WTC11 (cell line): ENCODE measurements around the gene MRPL23. TPM values are rescaled to one million over a fixed set of nuclear protein-coding genes. Genes with fewer than 3 reads are reported as not detected.

ENCODE experiments used
- ATAC-seq: fragments of 200-7000 bp; cut with Tn5 transposase; 2 replicates; pipeline ENCODE4 v1.10.0; 2021; ENCODE audit warnings: mild to moderate bottlenecking, moderate library complexity
- CTCF ChIA-PET: fragments of 300-600 bp; sonication (Branson Sonifier 250); formaldehyde crosslinking; loops from one replicate; lab custom pipeline; 2021; ENCODE audit warnings: antibody characterized with exemption; lab: Charles Lee
- POLR2A ChIA-PET: fragments of 350-600 bp; sonication (Branson Sonifier 250); formaldehyde crosslinking; loops from one replicate; lab custom pipeline; 2021; ENCODE audit warnings: antibody characterized with exemption; lab: Charles Lee
- DNase-seq: peaks from one replicate; pipeline ENCODE4 v3.0.0; 2021; ENCODE audit warnings: low spot score
- H3K27ac Mint-ChIP-seq: 2 replicates; pipeline ENCODE4 v1.8.0; 2021; ENCODE audit warnings: mixed read lengths
- H3K27me3 Mint-ChIP-seq: 2 replicates; pipeline ENCODE4 v1.8.0; 2021; ENCODE audit warnings: low read depth, mild to moderate bottlenecking, moderate library complexity, mixed read lengths
- H3K36me3 Mint-ChIP-seq: 2 replicates; pipeline ENCODE4 v1.8.0; 2021; ENCODE audit warnings: mixed read lengths
- H3K4me1 Mint-ChIP-seq: 2 replicates; pipeline ENCODE4 v1.8.0; 2022; ENCODE audit warnings: mixed read lengths
- H3K4me3 Mint-ChIP-seq: 2 replicates; pipeline ENCODE4 v1.8.0; 2021; ENCODE audit warnings: mild to moderate bottlenecking, moderate library complexity, mixed read lengths
- H3K9me3 Mint-ChIP-seq: 2 replicates; pipeline ENCODE4 v1.8.0; 2021; ENCODE audit warnings: mixed read lengths
- ATF1 ChIP-seq: sonication (generic); formaldehyde crosslinking; IDR thresholded peaks from 2 replicates; pipeline ENCODE4 v1.8.1; 2023; ENCODE audit warnings: mild to moderate bottlenecking, moderate library complexity, missing genetic modification reagents
- EMX1 ChIP-seq: fragments of 250-450 bp; sonication (Bioruptor Pico); IDR thresholded peaks from 2 replicates; pipeline ENCODE4 v1.8.0; 2021; ENCODE audit warnings: mild to moderate bottlenecking
- GRHL2 ChIP-seq: fragments of 250-450 bp; sonication (Bioruptor Pico); IDR thresholded peaks from 2 replicates; pipeline ENCODE4 v1.8.0; 2022; ENCODE audit warnings: mild to moderate bottlenecking, moderate library complexity; ENCODE audit not compliant: insufficient replicate concordance, severe bottlenecking
- GTF2I ChIP-seq: fragments of 250-450 bp; sonication (Bioruptor Pico); conservative IDR thresholded peaks from 2 replicates; pipeline ENCODE4 v1.4.0; 2021; ENCODE audit warnings: mild to moderate bottlenecking
- HMGA2 ChIP-seq: fragments of 250-450 bp; sonication (Bioruptor Pico); IDR thresholded peaks from 2 replicates; pipeline ENCODE4 v1.4.0; 2021; ENCODE audit warnings: mild to moderate bottlenecking, moderate library complexity
- NFATC4 ChIP-seq: fragments of 250-450 bp; sonication (Bioruptor Pico); IDR thresholded peaks from 2 replicates; pipeline ENCODE4 v1.9.0; 2021; ENCODE audit warnings: mild to moderate bottlenecking
- NFE2L1 ChIP-seq: sonication (generic); formaldehyde crosslinking; IDR thresholded peaks from 2 replicates; pipeline ENCODE4 v1.8.1; 2023; ENCODE audit warnings: missing genetic modification reagents
- NR1H2 ChIP-seq: sonication (generic); formaldehyde crosslinking; IDR thresholded peaks from 2 replicates; pipeline ENCODE4 v1.9.0; 2021; ENCODE audit warnings: mild to moderate bottlenecking, moderate library complexity, missing genetic modification reagents
- OVOL2 ChIP-seq: fragments of 250-450 bp; sonication (Bioruptor Pico); IDR thresholded peaks from 2 replicates; pipeline ENCODE4 v1.9.0; 2021; ENCODE audit warnings: mild to moderate bottlenecking, borderline replicate concordance
- PRRX2 ChIP-seq: fragments of 250-450 bp; sonication (Bioruptor Pico); IDR thresholded peaks from 2 replicates; pipeline ENCODE4 v1.8.0; 2021; ENCODE audit warnings: mild to moderate bottlenecking
- SMAD3 ChIP-seq: sonication (generic); formaldehyde crosslinking; IDR thresholded peaks from 2 replicates; pipeline ENCODE4 v1.8.0; 2022; ENCODE audit warnings: missing genetic modification reagents, mild to moderate bottlenecking, borderline replicate concordance
- SP1 ChIP-seq: sonication (generic); formaldehyde crosslinking; conservative IDR thresholded peaks from 2 replicates; pipeline ENCODE4 v1.8.1; 2022; ENCODE audit warnings: missing genetic modification reagents
- TEAD4 ChIP-seq: sonication (generic); formaldehyde crosslinking; IDR thresholded peaks from 2 replicates; pipeline ENCODE4 v1.8.0; 2022; ENCODE audit warnings: mild to moderate bottlenecking, missing genetic modification reagents
- TP53 ChIP-seq: sonication (generic); formaldehyde crosslinking; IDR thresholded peaks from 2 replicates; pipeline ENCODE4 v1.8.1; 2023; ENCODE audit warnings: mild to moderate bottlenecking, missing genetic modification reagents
- ZNF396 ChIP-seq: fragments of 250-450 bp; sonication (Bioruptor Pico); IDR thresholded peaks from 2 replicates; pipeline ENCODE4 v1.8.0; 2021; ENCODE audit warnings: mild to moderate bottlenecking, moderate library complexity, borderline replicate concordance
- ZNF416 ChIP-seq: fragments of 250-450 bp; sonication (Bioruptor Pico); IDR thresholded peaks from 2 replicates; pipeline ENCODE4 v1.9.0; 2021; ENCODE audit warnings: mild to moderate bottlenecking, inconsistent platforms
- total RNA-seq: library from RNA; stranded (reverse); gene quantifications from 3 replicates; pipeline ENCODE4 v1.2.3, GENCODE V29; 2021
- TF ChIP-seq, protein P1 (sequence below): sonication (generic); formaldehyde crosslinking; IDR thresholded peaks from 2 replicates; pipeline ENCODE4 v1.8.1; 2022; ENCODE audit warnings: low read depth, missing genetic modification reagents, borderline replicate concordance
- TF ChIP-seq, protein P2 (sequence below): fragments of 250-450 bp; sonication (Bioruptor Pico); IDR thresholded peaks from 2 replicates; pipeline ENCODE4 v1.8.0; 2021; ENCODE audit warnings: mild to moderate bottlenecking
- TF ChIP-seq, protein P3 (sequence below): sonication (generic); formaldehyde crosslinking; IDR thresholded peaks from 2 replicates; pipeline ENCODE4 v1.8.0; 2022; ENCODE audit warnings: mild to moderate bottlenecking, missing genetic modification reagents
- TF ChIP-seq, protein P4 (sequence below): fragments of 250-450 bp; sonication (Bioruptor Pico); IDR thresholded peaks from 2 replicates; pipeline ENCODE4 v1.9.0; 2021; ENCODE audit warnings: mild to moderate bottlenecking
- TF ChIP-seq, protein P5 (sequence below): sonication (generic); formaldehyde crosslinking; IDR thresholded peaks from 2 replicates; pipeline ENCODE4 v1.8.0; 2022; ENCODE audit warnings: mild to moderate bottlenecking, missing genetic modification reagents

The MRPL23 gene
- total RNA-seq, 1 experiment from 2014 or later = 73.0 TPM

DNA sequence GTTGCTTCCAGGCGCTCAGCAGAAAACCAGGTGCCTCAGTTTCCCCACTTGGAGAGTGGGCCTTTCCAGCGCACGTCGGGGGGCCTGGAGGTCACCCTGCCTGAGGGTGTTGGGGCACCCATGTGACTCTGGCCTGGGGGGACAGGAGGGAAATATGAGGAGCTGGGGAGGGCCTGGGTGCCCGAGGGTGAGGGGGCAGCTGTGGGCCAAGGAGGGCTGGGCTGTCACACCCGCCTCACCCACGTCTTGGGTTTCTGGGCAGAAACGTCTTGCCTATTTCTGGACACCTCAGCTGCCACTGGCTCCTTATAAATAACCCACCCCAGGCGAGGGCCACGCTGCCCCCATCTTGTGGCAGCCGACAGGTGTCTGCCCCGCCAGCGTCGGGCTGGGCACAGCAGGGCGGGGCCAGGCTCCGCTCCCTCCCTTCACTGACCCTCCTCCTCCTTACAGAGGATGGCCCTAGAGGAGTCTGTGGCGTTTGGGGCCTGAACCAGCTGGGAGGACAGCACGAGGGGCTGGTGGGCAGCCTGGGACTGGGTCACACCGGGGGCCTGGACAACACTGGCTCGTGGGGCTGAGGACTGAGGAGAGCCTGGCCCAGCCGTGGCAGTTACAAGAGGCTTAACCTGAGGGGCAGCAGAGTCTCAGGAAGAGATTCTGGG lies 26.1 kb upstream of the MRPL23 start:
- H3K4me3 Mint-ChIP-seq = no peak overlapping the region
- ATAC-seq (peak; percentile 14; the same call in 1 of the 2 replicates), DNase-seq (no peak)
- H3K9me3 Mint-ChIP-seq = no peaks in the 10 kb centered on the region
- ChIA-PET POLR2A (no interaction called here), CTCF (interaction anchor here (0.6 to 2.6 kb wide), 15 partner anchors 14 to 268 kb away, joined by 3 to 27 read pairs (median 4); no protein-coding TSS in a partner anchor)
- no peaks in the 10 kb centered on the region for H3K36me3 Mint-ChIP-seq
- no peaks in the 10 kb centered on the region for H3K4me1 Mint-ChIP-seq
- no peak overlapping the region for H3K27ac Mint-ChIP-seq
- no peaks in the 10 kb centered on the region; the same call in 1 of the 2 replicates for H3K27me3 Mint-ChIP-seq
- TF ChIP-seq, protein P1, sequence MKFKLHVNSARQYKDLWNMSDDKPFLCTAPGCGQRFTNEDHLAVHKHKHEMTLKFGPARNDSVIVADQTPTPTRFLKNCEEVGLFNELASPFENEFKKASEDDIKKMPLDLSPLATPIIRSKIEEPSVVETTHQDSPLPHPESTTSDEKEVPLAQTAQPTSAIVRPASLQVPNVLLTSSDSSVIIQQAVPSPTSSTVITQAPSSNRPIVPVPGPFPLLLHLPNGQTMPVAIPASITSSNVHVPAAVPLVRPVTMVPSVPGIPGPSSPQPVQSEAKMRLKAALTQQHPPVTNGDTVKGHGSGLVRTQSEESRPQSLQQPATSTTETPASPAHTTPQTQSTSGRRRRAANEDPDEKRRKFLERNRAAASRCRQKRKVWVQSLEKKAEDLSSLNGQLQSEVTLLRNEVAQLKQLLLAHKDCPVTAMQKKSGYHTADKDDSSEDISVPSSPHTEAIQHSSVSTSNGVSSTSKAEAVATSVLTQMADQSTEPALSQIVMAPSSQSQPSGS (CRISPR knock-in tag) = no peak
- TF ChIP-seq ZNF416 (CRISPR knock-in tag) = no peak
- TF ChIP-seq TP53 = no peak
- TF ChIP-seq, protein P2, sequence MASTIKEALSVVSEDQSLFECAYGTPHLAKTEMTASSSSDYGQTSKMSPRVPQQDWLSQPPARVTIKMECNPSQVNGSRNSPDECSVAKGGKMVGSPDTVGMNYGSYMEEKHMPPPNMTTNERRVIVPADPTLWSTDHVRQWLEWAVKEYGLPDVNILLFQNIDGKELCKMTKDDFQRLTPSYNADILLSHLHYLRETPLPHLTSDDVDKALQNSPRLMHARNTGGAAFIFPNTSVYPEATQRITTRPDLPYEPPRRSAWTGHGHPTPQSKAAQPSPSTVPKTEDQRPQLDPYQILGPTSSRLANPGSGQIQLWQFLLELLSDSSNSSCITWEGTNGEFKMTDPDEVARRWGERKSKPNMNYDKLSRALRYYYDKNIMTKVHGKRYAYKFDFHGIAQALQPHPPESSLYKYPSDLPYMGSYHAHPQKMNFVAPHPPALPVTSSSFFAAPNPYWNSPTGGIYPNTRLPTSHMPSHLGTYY (CRISPR knock-in tag) = no peak
- TF ChIP-seq, protein P3, sequence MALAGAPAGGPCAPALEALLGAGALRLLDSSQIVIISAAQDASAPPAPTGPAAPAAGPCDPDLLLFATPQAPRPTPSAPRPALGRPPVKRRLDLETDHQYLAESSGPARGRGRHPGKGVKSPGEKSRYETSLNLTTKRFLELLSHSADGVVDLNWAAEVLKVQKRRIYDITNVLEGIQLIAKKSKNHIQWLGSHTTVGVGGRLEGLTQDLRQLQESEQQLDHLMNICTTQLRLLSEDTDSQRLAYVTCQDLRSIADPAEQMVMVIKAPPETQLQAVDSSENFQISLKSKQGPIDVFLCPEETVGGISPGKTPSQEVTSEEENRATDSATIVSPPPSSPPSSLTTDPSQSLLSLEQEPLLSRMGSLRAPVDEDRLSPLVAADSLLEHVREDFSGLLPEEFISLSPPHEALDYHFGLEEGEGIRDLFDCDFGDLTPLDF (CRISPR knock-in tag) = no peak
- TF ChIP-seq GRHL2 (CRISPR knock-in tag) = no peak
- no peak for TF ChIP-seq SMAD3 (CRISPR knock-in tag)
- TF ChIP-seq EMX1 (CRISPR knock-in tag) = no peak
- TF ChIP-seq, protein P4, sequence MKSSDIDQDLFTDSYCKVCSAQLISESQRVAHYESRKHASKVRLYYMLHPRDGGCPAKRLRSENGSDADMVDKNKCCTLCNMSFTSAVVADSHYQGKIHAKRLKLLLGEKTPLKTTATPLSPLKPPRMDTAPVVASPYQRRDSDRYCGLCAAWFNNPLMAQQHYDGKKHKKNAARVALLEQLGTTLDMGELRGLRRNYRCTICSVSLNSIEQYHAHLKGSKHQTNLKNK (CRISPR knock-in tag) = no peak
- TF ChIP-seq HMGA2 = no peak
- TF ChIP-seq, protein P5, sequence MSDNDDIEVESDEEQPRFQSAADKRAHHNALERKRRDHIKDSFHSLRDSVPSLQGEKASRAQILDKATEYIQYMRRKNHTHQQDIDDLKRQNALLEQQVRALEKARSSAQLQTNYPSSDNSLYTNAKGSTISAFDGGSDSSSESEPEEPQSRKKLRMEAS (CRISPR knock-in tag) = no peak
- TF ChIP-seq NR1H2 (CRISPR knock-in tag) = no peak
- no peak for TF ChIP-seq ZNF396 (CRISPR knock-in tag)
- TF ChIP-seq, all 79 proteins: peak for 0

DNA sequence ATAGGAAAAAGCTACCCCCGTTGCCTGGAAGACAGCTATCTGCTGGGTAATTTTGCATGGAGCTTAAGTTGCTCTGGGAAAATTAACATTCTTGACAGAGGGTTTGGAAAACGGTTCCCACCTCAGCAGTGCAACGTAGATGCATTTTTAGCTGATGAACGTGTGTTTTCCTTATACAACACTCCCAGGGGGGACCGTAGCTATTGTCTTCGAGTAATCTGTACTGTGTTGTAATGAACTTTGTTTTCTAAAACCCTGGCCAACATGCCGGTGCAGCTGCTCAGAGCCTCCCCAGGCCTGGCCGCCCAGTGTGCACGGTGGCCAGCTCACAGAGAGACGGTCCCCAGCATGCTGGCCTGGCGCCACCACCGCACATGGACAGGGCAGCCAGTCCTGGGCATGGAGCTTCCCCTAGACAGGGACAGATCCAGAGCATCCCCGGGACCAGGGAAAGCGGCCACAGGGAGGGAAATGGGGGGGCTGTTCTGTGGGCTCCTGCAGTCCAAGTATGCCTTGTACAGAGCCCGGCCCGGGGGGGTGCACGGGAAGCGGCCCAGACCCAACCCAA lies 25.5 kb upstream of the MRPL23 start:
- Mint-ChIP-seq H3K4me1 (no peaks in the 10 kb centered on the region), H3K27me3 (no peaks in the 10 kb centered on the region; the same call in 1 of the 2 replicates), H3K4me3 (no peak overlapping the region), H3K36me3 (no peaks in the 10 kb centered on the region), H3K9me3 (no peaks in the 10 kb centered on the region), H3K27ac (no peak overlapping the region)
- POLR2A ChIA-PET = no interaction called here
- TF ChIP-seq NFE2L1 = no peak
- no peak for TF ChIP-seq SP1
- TF ChIP-seq ATF1 (CRISPR knock-in tag) = no peak
- no peak for TF ChIP-seq GTF2I (CRISPR knock-in tag)
- no peak for TF ChIP-seq OVOL2 (CRISPR knock-in tag)
- TF ChIP-seq TEAD4 (CRISPR knock-in tag) = no peak
- TF ChIP-seq PRRX2 (CRISPR knock-in tag) = no peak
- TF ChIP-seq NFATC4 (CRISPR knock-in tag) = no peak
- CTCF ChIA-PET = interaction anchor here (0.6 to 2.6 kb wide), 16 partner anchors 14 to 282 kb away, joined by 3 to 27 read pairs (median 4); no protein-coding TSS in a partner anchor
- ATAC-seq (no peak), DNase-seq (no peak)
